Right lobe of liver (tissue), 6 donors: ENCODE data around the gene GPR176. TPM values are rescaled to one million over a fixed set of nuclear protein-coding genes. Genes with fewer than 3 reads are reported as not detected.
"Not testable (repeated sequence)": the region's sequence is repeated elsewhere in the genome, so short reads cannot be mapped to it uniquely, and the experiment has no call there.

Experiments
- ATAC-seq, 4 donors: fragments of 200-7000 bp; cut with Tn5 transposase; one replicate each; pipeline ENCODE4 v1.9.1; 2020; ENCODE audit warnings: mild to moderate bottlenecking in 4 of 4, moderate library complexity in 4 of 4
- DNase-seq, 3 donors: peaks; one replicate each; pipeline ENCODE4 v3.0.0-alpha.2; 2020
- H3K27ac ChIP-seq, 3 donors: fragments of 200-600 bp; one replicate each; pipeline ENCODE4 v1.8.0; 2022
- H3K27me3 ChIP-seq, 2 donors: fragments of 200-600 bp; one replicate each; pipeline ENCODE4 v1.8.0; 2022
- H3K36me3 ChIP-seq, 4 donors: fragments of 200-600 bp; sonication (generic) in 1 of 4; one replicate each; pipeline versions ENCODE4 v1.5.1 to v1.8.0; 2017 to 2022; ENCODE audit warnings: control low read depth in 1 of 4
- H3K4me1 ChIP-seq, 4 donors: fragments of 200-600 bp; sonication (generic) in 1 of 4; one replicate each; pipeline versions ENCODE4 v1.5.1 to v1.8.0; 2017 to 2022; ENCODE audit warnings: control low read depth in 1 of 4
- H3K4me3 ChIP-seq, 3 donors: fragments of 200-600 bp; one replicate each; pipeline ENCODE4 v1.8.0; 2022
- H3K9me3 ChIP-seq, 4 donors: fragments of 200-600 bp; sonication (generic) in 1 of 4; one replicate each; pipeline versions ENCODE4 v1.5.1 to v1.8.0; 2017 to 2022; ENCODE audit warnings: control low read depth in 1 of 4
- CTCF ChIP-seq, 4 donors: fragments of 200-600 bp in 3 of 4; fragments of 450-650 bp in 1 of 4; IDR thresholded peaks; one replicate each; pipeline versions ENCODE4 v1.5.1 to v1.8.0; 2016 to 2022; ENCODE audit warnings: antibody characterized with exemption in 4 of 4, mild to moderate bottlenecking in 2 of 4
- POLR2A ChIP-seq: fragments of 450-650 bp; IDR thresholded peaks from one replicate; pipeline ENCODE4 v1.6.1; 2017; ENCODE audit warnings: antibody characterized with exemption, mild to moderate bottlenecking
- WGBS: methylation state at CpG from one replicate; pipeline ENCODE4 v1.1.6; 2018; ENCODE audit warnings: low coverage, low lambda C conversion rate; ENCODE audit not compliant: insufficient coverage; ENCODE audit errors: missing lambda C conversion rate; 5-methylcytosine and 5-hydroxymethylcytosine counted together
- intact Hi-C, 2 donors: fragments of 100-400 bp; cut with DNase I; formaldehyde crosslinking; loops; one replicate each; pipeline versions ENCODE4 v1.11.2 to v1.14.1; 2022
- total RNA-seq, 6 experiments: library from RNA; depleted of rRNA in 2 of 6; stranded (reverse); fragments of >200 nt in 2 of 6; fragmentation: NEBNext Ultra II Directional in 3 of 6; extraction: Animal tissue kit (Norgen Biotek cat#: 25700) in 3 of 6; gene quantifications; one replicate each; pipeline versions ENCODE4 v1.1.0 to v1.2.4, GENCODE V29; 2016 to 2023
- donor health status: DM: no; HTN: yes; CAD: no.
- donor health status: DM: no; HTN: no; CAD: no.
- donor health status: DM: no; HTN: no; CAD: no.
- donor health status: DM: no; HTN: yes; CAD: no.
- donor health status: DM: no; HTN: yes; CAD: no.

Gene GPR176
- total RNA-seq, 6 experiments from 2014 or later: 0.59 to 2.1 (median 1.3) TPM

DNA sequence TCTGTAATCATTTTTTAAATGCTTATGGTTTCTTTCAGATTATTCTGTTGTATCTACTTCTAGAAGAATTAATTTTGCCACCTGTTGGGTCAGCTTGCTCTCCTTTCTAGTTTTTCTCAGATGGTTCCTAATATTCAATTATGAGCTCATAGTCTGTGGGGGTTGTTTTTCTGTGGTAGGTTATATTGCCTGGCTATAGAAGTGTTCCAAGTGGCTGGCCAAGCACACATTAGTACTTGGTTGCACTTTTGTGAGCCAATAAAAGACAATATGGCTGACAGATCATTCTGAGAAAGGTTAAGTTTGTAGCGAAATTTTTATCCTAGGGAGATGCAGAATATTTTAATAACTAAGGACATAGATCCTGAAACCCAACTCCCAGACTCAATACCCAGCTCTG is 105.6 kb downstream of the GPR176 start:
- TF ChIP-seq CTCF (IDR thresholded peaks at IDR 0.05) (no peak), POLR2A (no peak)
- 73% methylated on average over 1 of the region's 1 CpG for WGBS
- no peak for ATAC-seq
- no peaks in the 10 kb centered on the region for H3K9me3 ChIP-seq
- no peak for DNase-seq
- no peaks in the 10 kb centered on the region for H3K36me3 ChIP-seq
- intact Hi-C loops: no loop called here
- H3K27ac ChIP-seq: no peak overlapping the region
- no peak overlapping the region for H3K4me3 ChIP-seq
- no peaks in the 10 kb centered on the region for H3K27me3 ChIP-seq
- H3K4me1 ChIP-seq: no peaks in the 10 kb centered on the region

DNA sequence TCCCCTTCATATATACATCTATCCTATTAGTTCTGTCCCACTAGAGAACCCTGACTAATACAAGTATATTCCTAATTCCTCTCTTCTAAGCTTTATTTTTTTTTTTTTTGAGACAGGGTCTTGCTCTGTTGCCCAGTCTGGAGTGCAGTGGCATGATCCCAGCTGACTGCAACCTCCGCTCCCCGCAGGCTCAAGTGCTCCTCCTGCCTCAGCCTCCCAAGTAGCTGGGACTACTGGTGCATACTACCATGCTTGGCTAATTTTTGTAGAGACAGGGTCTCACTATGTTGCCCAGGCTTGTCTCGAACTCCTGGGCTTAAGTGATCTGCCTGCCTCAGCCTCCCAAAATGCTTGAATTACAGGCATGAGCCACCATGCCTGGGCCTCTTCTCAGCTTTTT is 107.4 kb downstream of the GPR176 start:
- DNase-seq, H3K27ac ChIP-seq, ATAC-seq, intact Hi-C loops, H3K4me1 ChIP-seq, H3K9me3 ChIP-seq, H3K36me3 ChIP-seq, H3K27me3 ChIP-seq, H3K4me3 ChIP-seq: not testable (repeated sequence)
- 100% methylated on average over 2 of the region's 3 CpGs for WGBS

DNA sequence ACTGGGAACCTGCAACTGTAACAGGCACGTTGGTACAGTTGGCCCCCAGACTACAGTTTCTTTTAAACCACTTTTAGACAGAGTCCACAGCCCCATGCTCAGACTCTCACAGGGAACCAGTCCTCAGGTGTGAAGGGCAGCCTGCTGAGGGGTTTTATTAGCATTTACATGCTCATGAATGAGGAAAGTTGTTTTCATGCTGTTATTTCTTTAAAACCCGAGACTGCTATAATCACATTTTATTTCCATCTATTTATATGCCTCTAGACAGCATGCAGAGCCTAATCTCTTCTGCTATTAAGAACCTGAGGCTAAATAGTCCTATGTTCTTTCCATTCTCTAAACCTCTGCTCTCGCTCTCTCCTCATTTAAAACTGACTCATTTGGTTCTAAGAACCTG is 111.2 kb downstream of the GPR176 start:
- TF ChIP-seq CTCF (IDR thresholded peaks at IDR 0.05): no peak
- no peak for TF ChIP-seq POLR2A
- 68% methylated on average over 3 of the region's 3 CpGs for WGBS
- Histone ChIP-seq H3K4me1 (peaks cover 0 to 5% (median 0%) of the 10 kb centered on the region in 4 donors), H3K4me3 (no peak overlapping the region), H3K27me3 (no peaks in the 10 kb centered on the region), H3K9me3 (no peaks in the 10 kb centered on the region), H3K36me3 (no peaks in the 10 kb centered on the region), H3K27ac (no peak overlapping the region)
- intact Hi-C loops: no loop called here
- ATAC-seq: no peak
- DNase-seq: no peak

DNA sequence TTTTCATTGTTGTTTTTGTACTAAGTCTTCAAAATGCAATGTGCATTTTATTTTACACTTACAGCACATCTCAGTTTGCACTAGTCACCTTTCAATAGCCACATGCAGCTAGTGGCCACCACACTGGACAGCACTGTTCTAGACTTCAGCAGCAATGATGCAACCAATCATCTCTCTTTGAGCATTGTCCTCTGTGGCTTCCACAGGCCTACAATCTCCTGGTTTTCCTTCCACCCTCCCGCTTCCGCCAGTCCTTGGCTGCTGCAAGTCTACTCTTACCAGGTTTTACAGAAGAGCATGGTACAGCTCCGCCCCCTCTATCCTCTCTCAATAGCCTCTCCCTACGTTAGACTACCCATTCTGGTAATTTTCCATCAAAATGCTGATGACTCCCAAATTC is 112.3 kb downstream of the GPR176 start:
- intact Hi-C loops: no loop called here
- DNase-seq: no peak
- Histone ChIP-seq H3K27me3 (no peaks in the 10 kb centered on the region), H3K4me1 (peaks cover 0 to 5% (median 0%) of the 10 kb centered on the region in 4 donors), H3K27ac (no peak overlapping the region), H3K4me3 (no peak overlapping the region), H3K36me3 (no peaks in the 10 kb centered on the region), H3K9me3 (no peaks in the 10 kb centered on the region)
- TF ChIP-seq POLR2A (no peak), CTCF (IDR thresholded peaks at IDR 0.05) (no peak)
- WGBS: 82% methylated on average over 4 of the region's 4 CpGs
- no peak for ATAC-seq

- Histone ChIP-seq H3K4me3 (no peak overlapping the region), H3K27ac (no peak overlapping the region), H3K27me3 (no peaks in the 10 kb centered on the region), H3K36me3 (no peaks in the 10 kb centered on the region), H3K4me1 (peaks cover 0 to 5% (median 0%) of the 10 kb centered on the region in 4 donors), H3K9me3 (no peaks in the 10 kb centered on the region)
- TF ChIP-seq CTCF (IDR thresholded peaks at IDR 0.05): no peak
- no peak for TF ChIP-seq POLR2A
- intact Hi-C loops: no loop called here
- ATAC-seq (peak; percentile 76 to 89 (median 87)), DNase-seq (no peak)
- WGBS: 15% methylated on average over 2 of the region's 2 CpGs
Observed at GRCh38 chr15:39804026-39804425, 116.0 kb downstream of the GPR176 start.
